ENCODE data around the gene SLC22A14. TPM values are rescaled to one million over a fixed set of nuclear protein-coding genes. Genes with fewer than 3 reads are reported as not detected.
A peak's percentile ranks its signal among the peaks of the same experiment; 100 is the strongest.
"Not testable (repeated sequence)": the region's sequence is repeated elsewhere in the genome, so short reads cannot be mapped to it uniquely, and the experiment has no call there.

Gene SLC22A14
- total RNA-seq, 1 experiment from 2014 or later, result 0.13 TPM

DNA sequence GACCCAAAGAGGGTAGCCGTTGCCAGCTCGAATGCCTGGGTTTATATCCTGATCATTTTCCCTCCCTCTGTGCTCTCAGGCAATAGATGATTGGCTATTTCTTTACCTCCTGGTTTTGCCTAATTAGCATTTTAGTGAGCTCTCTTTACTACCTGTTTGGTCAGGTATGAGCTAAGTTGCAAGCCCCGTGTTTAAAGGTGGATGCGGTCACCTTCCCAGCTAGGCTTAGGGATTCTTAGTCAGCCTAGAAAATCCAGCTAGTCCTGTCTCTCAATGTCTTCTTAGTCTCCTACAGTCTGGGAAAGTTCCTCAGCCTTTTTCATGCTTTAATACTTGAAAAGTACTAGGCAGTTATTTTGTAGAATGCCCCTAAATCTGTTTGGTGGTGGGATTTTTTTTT lies 15.0 kb downstream of the SLC22A14 start:
- BruUV-seq (replicated peaks); CTCF ChIA-PET; H3K27me3 ChIP-seq (ENCODE audit: control insufficient read depth, insufficient read depth, low read length); H3K36me3 ChIP-seq (ENCODE audit: control insufficient read depth, insufficient read depth, low read length); intact Hi-C loops (cut with micrococcal nuclease; ENCODE audit: unreplicated experiment); H3K4me1 ChIP-seq (ENCODE audit: control insufficient read depth, insufficient read depth, low read length); H3K9me3 ChIP-seq (ENCODE audit: control insufficient read depth, insufficient read depth, low read depth, low read length); H3K4me3 ChIP-seq (ENCODE audit: low read depth in 2 of 2, low read length in 2 of 2); ATAC-seq; in situ Hi-C loops (cut with HindIII; ENCODE audit: low pct_unique_long_range_greater_than_20kb, low sequenced_read_pairs); H3K27ac ChIP-seq (ENCODE audit: low read length); DNase-seq (ENCODE audit: low read depth, low spot score): not testable (repeated sequence)
- POLR2A ChIA-PET, result interaction anchor here (0.7 kb wide), 1 partner anchor 130 kb away, joined by 4 read pairs; no protein-coding TSS in a partner anchor

DNA sequence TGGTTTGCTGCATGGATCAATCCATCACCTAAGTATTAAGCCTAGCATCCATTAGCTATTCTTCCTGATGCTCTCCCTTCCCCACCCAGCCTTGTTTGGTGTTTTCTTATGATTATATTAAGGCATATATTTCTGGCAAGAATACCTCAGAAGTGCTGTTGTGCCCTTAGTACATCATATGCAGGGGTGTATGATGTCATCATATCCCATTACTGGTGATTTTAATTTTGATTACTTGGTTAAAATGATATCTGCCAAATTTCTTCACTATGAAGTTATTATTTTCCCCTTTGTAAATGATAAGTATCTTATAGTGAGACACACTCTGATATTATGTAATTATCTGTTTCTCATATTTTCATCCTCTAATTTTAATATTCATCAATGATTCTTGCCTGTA lies 15.4 kb downstream of the SLC22A14 start:
- BruUV-seq (replicated peaks), result no TSS peak
- intact Hi-C loops (cut with micrococcal nuclease; ENCODE audit: unreplicated experiment) (no loop called here), in situ Hi-C loops (cut with HindIII; ENCODE audit: low pct_unique_long_range_greater_than_20kb, low sequenced_read_pairs) (no loop called here)
- ATAC-seq (no peak), DNase-seq (ENCODE audit: low read depth, low spot score) (no peak)
- ChIA-PET POLR2A (no interaction called here), CTCF (interaction anchor here (0.6 kb wide), 1 partner anchor 379 kb away, joined by 3 read pairs; no protein-coding TSS in a partner anchor)
- H3K27ac ChIP-seq (ENCODE audit: low read length), result no peak overlapping the region
- H3K4me1 ChIP-seq (ENCODE audit: control insufficient read depth, insufficient read depth, low read length), result no peaks in the 10 kb centered on the region
- H3K9me3 ChIP-seq (ENCODE audit: control insufficient read depth, insufficient read depth, low read depth, low read length), result no peaks in the 10 kb centered on the region
- TF ChIP-seq, protein P1, sequence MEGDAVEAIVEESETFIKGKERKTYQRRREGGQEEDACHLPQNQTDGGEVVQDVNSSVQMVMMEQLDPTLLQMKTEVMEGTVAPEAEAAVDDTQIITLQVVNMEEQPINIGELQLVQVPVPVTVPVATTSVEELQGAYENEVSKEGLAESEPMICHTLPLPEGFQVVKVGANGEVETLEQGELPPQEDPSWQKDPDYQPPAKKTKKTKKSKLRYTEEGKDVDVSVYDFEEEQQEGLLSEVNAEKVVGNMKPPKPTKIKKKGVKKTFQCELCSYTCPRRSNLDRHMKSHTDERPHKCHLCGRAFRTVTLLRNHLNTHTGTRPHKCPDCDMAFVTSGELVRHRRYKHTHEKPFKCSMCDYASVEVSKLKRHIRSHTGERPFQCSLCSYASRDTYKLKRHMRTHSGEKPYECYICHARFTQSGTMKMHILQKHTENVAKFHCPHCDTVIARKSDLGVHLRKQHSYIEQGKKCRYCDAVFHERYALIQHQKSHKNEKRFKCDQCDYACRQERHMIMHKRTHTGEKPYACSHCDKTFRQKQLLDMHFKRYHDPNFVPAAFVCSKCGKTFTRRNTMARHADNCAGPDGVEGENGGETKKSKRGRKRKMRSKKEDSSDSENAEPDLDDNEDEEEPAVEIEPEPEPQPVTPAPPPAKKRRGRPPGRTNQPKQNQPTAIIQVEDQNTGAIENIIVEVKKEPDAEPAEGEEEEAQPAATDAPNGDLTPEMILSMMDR (IDR thresholded peaks at IDR 0.05), result no peak
- TF ChIP-seq POLR2AphosphoS5 (IDR thresholded peaks at IDR 0.05; ENCODE audit: low read depth, low read length), result no peak
- no peak for TF ChIP-seq TCF7L2 (IDR thresholded peaks at IDR 0.05; ENCODE audit: low read depth, low read length)
- TF ChIP-seq, protein P2, sequence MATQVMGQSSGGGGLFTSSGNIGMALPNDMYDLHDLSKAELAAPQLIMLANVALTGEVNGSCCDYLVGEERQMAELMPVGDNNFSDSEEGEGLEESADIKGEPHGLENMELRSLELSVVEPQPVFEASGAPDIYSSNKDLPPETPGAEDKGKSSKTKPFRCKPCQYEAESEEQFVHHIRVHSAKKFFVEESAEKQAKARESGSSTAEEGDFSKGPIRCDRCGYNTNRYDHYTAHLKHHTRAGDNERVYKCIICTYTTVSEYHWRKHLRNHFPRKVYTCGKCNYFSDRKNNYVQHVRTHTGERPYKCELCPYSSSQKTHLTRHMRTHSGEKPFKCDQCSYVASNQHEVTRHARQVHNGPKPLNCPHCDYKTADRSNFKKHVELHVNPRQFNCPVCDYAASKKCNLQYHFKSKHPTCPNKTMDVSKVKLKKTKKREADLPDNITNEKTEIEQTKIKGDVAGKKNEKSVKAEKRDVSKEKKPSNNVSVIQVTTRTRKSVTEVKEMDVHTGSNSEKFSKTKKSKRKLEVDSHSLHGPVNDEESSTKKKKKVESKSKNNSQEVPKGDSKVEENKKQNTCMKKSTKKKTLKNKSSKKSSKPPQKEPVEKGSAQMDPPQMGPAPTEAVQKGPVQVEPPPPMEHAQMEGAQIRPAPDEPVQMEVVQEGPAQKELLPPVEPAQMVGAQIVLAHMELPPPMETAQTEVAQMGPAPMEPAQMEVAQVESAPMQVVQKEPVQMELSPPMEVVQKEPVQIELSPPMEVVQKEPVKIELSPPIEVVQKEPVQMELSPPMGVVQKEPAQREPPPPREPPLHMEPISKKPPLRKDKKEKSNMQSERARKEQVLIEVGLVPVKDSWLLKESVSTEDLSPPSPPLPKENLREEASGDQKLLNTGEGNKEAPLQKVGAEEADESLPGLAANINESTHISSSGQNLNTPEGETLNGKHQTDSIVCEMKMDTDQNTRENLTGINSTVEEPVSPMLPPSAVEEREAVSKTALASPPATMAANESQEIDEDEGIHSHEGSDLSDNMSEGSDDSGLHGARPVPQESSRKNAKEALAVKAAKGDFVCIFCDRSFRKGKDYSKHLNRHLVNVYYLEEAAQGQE (IDR thresholded peaks at IDR 0.05; ENCODE audit: insufficient read depth in 1 of 2, low read depth in 2 of 2, low read length in 1 of 2), result no peak
- TF ChIP-seq SIN3A (IDR thresholded peaks at IDR 0.05; ENCODE audit: borderline replicate concordance, insufficient read depth, low read depth, low read length), result no peak
- no peaks in the 10 kb centered on the region for H3K36me3 ChIP-seq (ENCODE audit: control insufficient read depth, insufficient read depth, low read length)
- H3K4me3 ChIP-seq (ENCODE audit: low read depth in 2 of 2, low read length in 2 of 2), result no peak overlapping the region
- H3K27me3 ChIP-seq (ENCODE audit: control insufficient read depth, insufficient read depth, low read length), result no peaks in the 10 kb centered on the region

GRCh38 chr3:38297947-38298711 lies 16.0 kb downstream of the SLC22A14 start:
- in situ Hi-C loops (cut with HindIII; ENCODE audit: low pct_unique_long_range_greater_than_20kb, low sequenced_read_pairs) (no loop called here), intact Hi-C loops (cut with micrococcal nuclease; ENCODE audit: unreplicated experiment) (no loop called here)
- H3K4me3 ChIP-seq (ENCODE audit: low read depth in 2 of 2, low read length in 2 of 2), result no peak overlapping the region
- peak; percentile 81; the same call in 1 of the 2 replicates for ATAC-seq
- no peaks in the 10 kb centered on the region for H3K4me1 ChIP-seq (ENCODE audit: control insufficient read depth, insufficient read depth, low read length)
- POLR2A ChIA-PET, result interaction anchor here (0.7 kb wide), 1 partner anchor 254 kb away, joined by 4 read pairs; no protein-coding TSS in a partner anchor
- BruUV-seq (replicated peaks), result no TSS peak
- H3K27me3 ChIP-seq (ENCODE audit: control insufficient read depth, insufficient read depth, low read length), result no peaks in the 10 kb centered on the region
- no peak for TF ChIP-seq TCF7L2 (IDR thresholded peaks at IDR 0.05; ENCODE audit: low read depth, low read length)
- TF ChIP-seq, protein P1 (IDR thresholded peaks at IDR 0.05), result peak; percentile 65
- H3K27ac ChIP-seq (ENCODE audit: low read length), result no peak overlapping the region
- DNase-seq (ENCODE audit: low read depth, low spot score), result no peak
- no peaks in the 10 kb centered on the region for H3K9me3 ChIP-seq (ENCODE audit: control insufficient read depth, insufficient read depth, low read depth, low read length)
- CTCF ChIA-PET, result interaction anchor here (0.6 to 0.9 kb wide), 5 partner anchors 15 to 380 kb away, joined by 3 to 4 read pairs (median 3); no protein-coding TSS in a partner anchor
- no peaks in the 10 kb centered on the region for H3K36me3 ChIP-seq (ENCODE audit: control insufficient read depth, insufficient read depth, low read length)

All from Panc1 (cell line).